Measurements from ENCODE around the gene ZNF423.

Gene ZNF423

DNA sequence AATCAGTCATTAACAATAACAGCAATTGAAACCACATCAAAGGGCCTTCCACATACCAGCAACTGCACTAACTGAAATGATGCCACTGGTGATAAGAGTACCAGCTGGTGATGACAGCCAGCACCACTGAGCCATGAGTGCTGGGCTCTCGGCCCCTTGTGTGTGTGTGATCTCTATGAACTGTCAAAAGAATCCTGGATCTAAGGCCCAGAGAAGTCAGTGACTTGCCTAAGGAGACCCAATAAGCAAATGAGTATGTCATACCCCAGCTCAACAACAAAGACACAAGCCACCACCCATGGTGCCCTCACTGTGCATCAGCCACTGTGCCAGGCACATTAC is 220.9 kb downstream of the ZNF423 start:
- no peak for DNase-seq (ENCODE audit: low spot score)
- no peak overlapping the region for H3K4me3 ChIP-seq
- no peak overlapping the region for H3K27ac ChIP-seq
- TF ChIP-seq, protein P1, sequence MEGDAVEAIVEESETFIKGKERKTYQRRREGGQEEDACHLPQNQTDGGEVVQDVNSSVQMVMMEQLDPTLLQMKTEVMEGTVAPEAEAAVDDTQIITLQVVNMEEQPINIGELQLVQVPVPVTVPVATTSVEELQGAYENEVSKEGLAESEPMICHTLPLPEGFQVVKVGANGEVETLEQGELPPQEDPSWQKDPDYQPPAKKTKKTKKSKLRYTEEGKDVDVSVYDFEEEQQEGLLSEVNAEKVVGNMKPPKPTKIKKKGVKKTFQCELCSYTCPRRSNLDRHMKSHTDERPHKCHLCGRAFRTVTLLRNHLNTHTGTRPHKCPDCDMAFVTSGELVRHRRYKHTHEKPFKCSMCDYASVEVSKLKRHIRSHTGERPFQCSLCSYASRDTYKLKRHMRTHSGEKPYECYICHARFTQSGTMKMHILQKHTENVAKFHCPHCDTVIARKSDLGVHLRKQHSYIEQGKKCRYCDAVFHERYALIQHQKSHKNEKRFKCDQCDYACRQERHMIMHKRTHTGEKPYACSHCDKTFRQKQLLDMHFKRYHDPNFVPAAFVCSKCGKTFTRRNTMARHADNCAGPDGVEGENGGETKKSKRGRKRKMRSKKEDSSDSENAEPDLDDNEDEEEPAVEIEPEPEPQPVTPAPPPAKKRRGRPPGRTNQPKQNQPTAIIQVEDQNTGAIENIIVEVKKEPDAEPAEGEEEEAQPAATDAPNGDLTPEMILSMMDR (IDR thresholded peaks at IDR 0.05): no peak

GRCh38 chr16:49634235-49635008 is 221.5 kb downstream of the ZNF423 start:
- H3K27ac ChIP-seq: no peak overlapping the region
- TF ChIP-seq, protein P1 (IDR thresholded peaks at IDR 0.05): no peak
- peak; percentile 61 for DNase-seq (ENCODE audit: low spot score)
- H3K4me3 ChIP-seq: no peak overlapping the region

- TF ChIP-seq, protein P1 (IDR thresholded peaks at IDR 0.05): no peak
- Histone ChIP-seq H3K4me3 (no peak overlapping the region), H3K27ac (no peak overlapping the region)
- no peak for DNase-seq (ENCODE audit: low spot score)
Measured at GRCh38 chr16:49632795-49633184, 223.1 kb downstream of the ZNF423 start.

- no peak overlapping the region for H3K4me3 ChIP-seq
- TF ChIP-seq, protein P1 (IDR thresholded peaks at IDR 0.05): no peak
- peak overlapping the region in 1 of 2 donors; percentile 48 for H3K27ac ChIP-seq
- DNase-seq (ENCODE audit: low spot score): peak; percentile 63
Measured at GRCh38 chr16:49632086-49632794, 223.7 kb downstream of the ZNF423 start.

DNA sequence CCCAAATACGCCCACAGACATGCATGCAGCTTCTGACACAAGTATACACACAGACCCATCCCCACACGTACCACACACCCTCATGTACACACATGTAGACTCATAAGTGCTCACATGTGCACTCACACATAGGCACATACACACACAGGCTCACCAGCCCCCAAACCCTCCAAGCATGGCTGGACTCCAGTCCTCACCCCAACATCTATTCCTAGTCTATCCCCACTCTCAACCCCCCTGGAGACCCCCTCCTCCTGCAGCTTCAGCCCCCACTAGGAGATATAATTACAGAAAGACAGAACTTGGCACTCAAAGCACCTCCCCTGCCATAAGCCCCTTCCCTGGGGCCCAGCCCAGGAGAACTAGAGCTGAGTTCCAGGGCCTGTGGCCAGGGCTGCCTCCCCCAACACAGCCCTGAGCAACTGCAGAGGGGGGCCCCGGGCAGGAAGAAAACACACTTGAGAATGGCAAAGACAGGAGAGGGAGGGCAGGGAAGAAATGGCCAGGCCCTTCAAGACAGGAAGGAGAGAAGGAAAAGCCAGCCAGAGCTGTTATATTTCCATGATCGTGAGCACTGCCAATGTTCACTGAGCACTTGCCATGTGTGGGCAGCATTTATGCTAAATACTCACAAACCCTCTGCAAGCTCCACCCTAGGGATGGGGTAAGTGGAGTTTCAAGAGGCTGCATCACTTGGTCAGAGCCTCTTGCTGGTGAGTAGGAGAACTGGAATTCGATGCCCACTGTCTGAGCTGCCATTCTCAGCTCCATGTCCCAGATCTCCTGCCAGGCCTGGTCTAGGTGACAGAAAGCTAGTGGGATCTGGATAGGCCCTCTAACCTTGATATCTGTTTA is 224.5 kb downstream of the ZNF423 start:
- peak; percentile 68 for DNase-seq (ENCODE audit: low spot score)
- TF ChIP-seq, protein P1 (IDR thresholded peaks at IDR 0.05): no peak
- H3K4me3 ChIP-seq: no peak overlapping the region
- H3K27ac ChIP-seq: peak overlapping the region in 1 of 2 donors; percentile 48

DNA sequence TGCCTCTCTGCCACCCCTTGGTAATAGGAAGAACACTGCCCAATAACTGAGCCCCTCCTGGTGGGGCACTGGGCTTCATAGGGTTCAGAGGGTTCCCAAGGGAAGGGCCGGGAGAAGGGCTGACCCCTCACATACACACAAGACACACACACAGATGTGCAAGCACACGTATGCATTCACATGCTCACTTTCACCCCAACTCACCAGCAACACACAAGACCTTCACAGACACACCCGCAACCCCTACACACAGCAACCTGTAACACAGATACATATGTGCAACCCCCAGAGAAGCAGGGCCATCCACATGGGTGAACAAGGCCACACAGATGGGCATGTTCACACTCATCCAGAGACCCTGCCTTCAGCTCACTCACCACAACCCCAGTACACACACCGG is 225.1 kb downstream of the ZNF423 start:
- TF ChIP-seq, protein P1 (IDR thresholded peaks at IDR 0.05): no peak
- Histone ChIP-seq H3K4me3 (no peak overlapping the region), H3K27ac (no peak overlapping the region)
- DNase-seq (ENCODE audit: low spot score): peak; percentile 26
